Measurements from ENCODE around the gene TDG. TPM values are rescaled to one million over a fixed set of nuclear protein-coding genes. Genes with fewer than 3 reads are reported as not detected.

Gene TDG
- total RNA-seq, 1 donor from 2014 or later, result 43.6 TPM

GRCh38 chr12:103929784-103930033 lies 36.0 kb upstream of the TDG start:
- TF ChIP-seq, protein P1, sequence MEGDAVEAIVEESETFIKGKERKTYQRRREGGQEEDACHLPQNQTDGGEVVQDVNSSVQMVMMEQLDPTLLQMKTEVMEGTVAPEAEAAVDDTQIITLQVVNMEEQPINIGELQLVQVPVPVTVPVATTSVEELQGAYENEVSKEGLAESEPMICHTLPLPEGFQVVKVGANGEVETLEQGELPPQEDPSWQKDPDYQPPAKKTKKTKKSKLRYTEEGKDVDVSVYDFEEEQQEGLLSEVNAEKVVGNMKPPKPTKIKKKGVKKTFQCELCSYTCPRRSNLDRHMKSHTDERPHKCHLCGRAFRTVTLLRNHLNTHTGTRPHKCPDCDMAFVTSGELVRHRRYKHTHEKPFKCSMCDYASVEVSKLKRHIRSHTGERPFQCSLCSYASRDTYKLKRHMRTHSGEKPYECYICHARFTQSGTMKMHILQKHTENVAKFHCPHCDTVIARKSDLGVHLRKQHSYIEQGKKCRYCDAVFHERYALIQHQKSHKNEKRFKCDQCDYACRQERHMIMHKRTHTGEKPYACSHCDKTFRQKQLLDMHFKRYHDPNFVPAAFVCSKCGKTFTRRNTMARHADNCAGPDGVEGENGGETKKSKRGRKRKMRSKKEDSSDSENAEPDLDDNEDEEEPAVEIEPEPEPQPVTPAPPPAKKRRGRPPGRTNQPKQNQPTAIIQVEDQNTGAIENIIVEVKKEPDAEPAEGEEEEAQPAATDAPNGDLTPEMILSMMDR (conservative IDR thresholded peaks at IDR 0.05), result no peak
- peaks cover 3% of the 10 kb centered on the region for H3K27me3 Mint-ChIP-seq
- peak overlapping the region; percentile 94 for H3K4me3 Mint-ChIP-seq
- H3K27ac Mint-ChIP-seq, result peak overlapping the region; percentile 99
- no peak for DNase-seq (ENCODE audit: extremely low spot score, unreplicated experiment)
- peaks cover 20% of the 10 kb centered on the region for H3K4me1 Mint-ChIP-seq (ENCODE audit: unreplicated experiment)
- no peaks in the 10 kb centered on the region for H3K9me3 Mint-ChIP-seq
- peaks cover 26% of the 10 kb centered on the region for H3K36me3 Mint-ChIP-seq

DNA sequence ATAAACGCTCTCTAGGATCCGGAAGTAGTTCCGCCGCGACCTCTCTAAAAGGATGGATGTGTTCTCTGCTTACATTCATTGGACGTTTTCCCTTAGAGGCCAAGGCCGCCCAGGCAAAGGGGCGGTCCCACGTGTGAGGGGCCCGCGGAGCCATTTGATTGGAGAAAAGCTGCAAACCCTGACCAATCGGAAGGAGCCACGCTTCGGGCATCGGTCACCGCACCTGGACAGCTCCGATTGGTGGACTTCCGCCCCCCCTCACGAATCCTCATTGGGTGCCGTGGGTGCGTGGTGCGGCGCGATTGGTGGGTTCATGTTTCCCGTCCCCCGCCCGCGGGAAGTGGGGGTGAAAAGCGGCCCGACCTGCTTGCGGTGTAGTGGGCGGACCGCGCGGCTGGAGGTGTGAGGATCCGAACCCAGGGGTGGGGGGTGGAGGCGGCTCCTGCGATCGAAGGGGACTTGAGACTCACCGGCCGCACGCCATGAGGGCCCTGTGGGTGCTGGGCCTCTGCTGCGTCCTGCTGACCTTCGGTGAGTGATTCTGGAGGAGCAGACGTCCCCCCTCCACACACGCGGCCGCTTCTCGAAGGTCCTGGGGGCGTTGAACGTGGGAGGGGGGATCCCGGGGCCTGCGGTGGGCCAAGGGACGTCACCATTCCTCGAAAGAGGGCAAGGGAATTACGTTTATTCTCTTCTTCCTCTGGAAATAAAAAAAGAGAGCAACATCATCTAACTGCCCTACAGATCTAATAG lies 35.5 kb upstream of the TDG start, which contains the start of gene HSP90B1:
HSP90B1 (plus strand) TSS at position 377 of the 753 bp plus-strand sequence; CDS start at position 483, 106 bp downstream.
- peak; percentile 99 for DNase-seq (ENCODE audit: extremely low spot score, unreplicated experiment)
- Mint-ChIP-seq H3K27me3 (peaks cover 3% of the 10 kb centered on the region), H3K4me1 (ENCODE audit: unreplicated experiment) (peaks cover 24% of the 10 kb centered on the region), H3K4me3 (peak within 1 kb of the TSS; percentile 94), H3K9me3 (no peaks in the 10 kb centered on the region), H3K27ac (peak within 1 kb of the TSS; percentile 99), H3K36me3 (peaks cover 31% of the 10 kb centered on the region)
- TF ChIP-seq, protein P1 (conservative IDR thresholded peaks at IDR 0.05), result no peak

DNA sequence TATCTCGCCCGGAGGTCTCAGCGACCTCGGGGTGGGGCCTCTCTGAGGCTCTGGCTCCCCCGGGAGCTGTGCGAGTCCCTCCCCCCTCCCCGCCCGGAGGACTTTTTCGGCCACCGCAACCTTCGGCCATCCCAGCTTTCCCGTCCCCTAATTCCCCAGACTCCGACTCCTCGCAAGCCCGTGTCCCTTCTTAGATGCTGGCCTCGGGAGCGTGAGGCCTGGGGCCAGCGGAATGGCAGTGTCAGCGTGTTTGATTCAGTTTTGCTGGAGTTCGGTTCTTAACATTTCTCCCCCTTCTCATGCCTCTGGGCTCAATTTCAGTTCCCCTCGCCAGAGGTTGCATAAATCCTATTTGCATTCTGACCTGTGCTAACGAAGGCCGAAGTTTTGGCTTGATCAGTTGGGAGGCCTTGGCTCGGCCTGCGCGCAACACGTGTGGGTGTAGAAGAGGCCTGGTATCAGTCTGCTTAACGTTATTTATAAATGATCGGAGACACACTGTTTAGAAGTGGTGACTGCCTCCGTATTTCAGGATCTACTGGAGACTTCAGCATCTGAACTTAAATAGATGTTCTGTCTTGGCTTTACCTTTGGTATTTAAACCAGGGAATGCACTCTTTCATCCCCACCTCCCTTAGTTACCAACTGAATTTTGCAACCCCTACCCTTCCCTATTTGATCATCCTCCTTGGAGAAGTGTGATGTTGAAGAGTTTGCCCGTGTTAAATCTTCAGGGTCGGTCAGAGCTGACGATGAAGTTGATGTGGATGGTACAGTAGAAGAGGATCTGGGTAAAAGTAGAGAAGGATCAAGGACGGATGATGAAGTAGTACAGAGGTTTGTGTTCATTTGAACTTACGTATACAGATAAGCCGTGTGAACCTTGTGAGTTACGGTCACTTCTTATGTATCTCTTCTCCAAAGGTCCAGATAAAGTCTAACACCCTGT lies 34.6 kb upstream of the TDG start:
- Mint-ChIP-seq H3K4me1 (ENCODE audit: unreplicated experiment) (peaks cover 33% of the 10 kb centered on the region), H3K4me3 (peak overlapping the region; percentile 94), H3K9me3 (no peaks in the 10 kb centered on the region), H3K36me3 (peaks cover 39% of the 10 kb centered on the region), H3K27me3 (peaks cover 3% of the 10 kb centered on the region), H3K27ac (peak overlapping the region; percentile 99)
- DNase-seq (ENCODE audit: extremely low spot score, unreplicated experiment), result no peak
- TF ChIP-seq, protein P1 (conservative IDR thresholded peaks at IDR 0.05), result no peak

DNA sequence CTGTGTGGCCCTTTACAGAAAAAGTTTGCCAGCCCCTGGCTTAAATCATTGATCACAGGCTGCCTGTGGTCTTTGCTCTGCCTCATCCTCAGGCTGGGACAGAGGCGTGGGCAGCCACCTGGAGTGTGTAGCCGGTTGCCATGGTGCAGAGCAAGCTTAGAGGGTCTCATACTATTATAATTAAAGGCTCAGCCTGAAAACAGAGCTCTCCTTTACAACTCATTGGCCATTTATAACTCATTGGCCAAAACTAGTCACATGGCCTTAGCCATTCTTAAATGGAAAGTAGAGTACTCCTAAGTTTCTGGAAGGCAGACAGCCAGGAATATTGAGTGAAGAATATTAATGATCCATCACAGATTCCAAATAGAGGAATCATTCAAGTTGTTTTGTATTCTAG lies 32.4 kb upstream of the TDG start:
- H3K27me3 Mint-ChIP-seq, result peaks cover 3% of the 10 kb centered on the region
- no peak for DNase-seq (ENCODE audit: extremely low spot score, unreplicated experiment)
- no peaks in the 10 kb centered on the region for H3K9me3 Mint-ChIP-seq
- H3K4me1 Mint-ChIP-seq (ENCODE audit: unreplicated experiment), result peaks cover 34% of the 10 kb centered on the region
- H3K36me3 Mint-ChIP-seq, result peaks cover 48% of the 10 kb centered on the region
- no peak overlapping the region for H3K27ac Mint-ChIP-seq
- peak overlapping the region; percentile 94 for H3K4me3 Mint-ChIP-seq
- TF ChIP-seq, protein P1 (conservative IDR thresholded peaks at IDR 0.05), result no peak

DNA sequence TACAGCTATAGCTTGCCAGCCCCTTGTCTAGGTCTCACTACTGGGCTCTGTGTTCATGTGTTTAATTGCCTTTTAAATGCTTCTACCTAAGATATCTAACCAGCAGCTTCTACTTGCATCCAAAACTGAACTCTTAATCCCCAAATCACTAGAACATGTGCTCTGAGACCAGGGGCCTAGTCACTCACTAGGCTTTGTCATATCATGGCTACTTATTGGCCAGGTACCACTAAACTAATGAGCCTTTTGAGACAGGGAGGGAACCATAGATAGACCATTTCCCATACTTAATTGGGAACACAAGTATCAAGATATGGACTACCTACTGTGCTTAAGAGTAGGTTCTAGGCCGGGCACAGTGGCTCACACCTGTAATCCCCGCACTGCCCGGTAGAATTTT lies 29.0 kb upstream of the TDG start:
- H3K4me1 Mint-ChIP-seq (ENCODE audit: unreplicated experiment), result peaks cover 34% of the 10 kb centered on the region
- no peaks in the 10 kb centered on the region for H3K9me3 Mint-ChIP-seq
- TF ChIP-seq, protein P1 (conservative IDR thresholded peaks at IDR 0.05), result no peak
- no peak for DNase-seq (ENCODE audit: extremely low spot score, unreplicated experiment)
- H3K36me3 Mint-ChIP-seq, result peaks cover 62% of the 10 kb centered on the region
- no peak overlapping the region for H3K4me3 Mint-ChIP-seq
- peak overlapping the region; percentile 41 for H3K27ac Mint-ChIP-seq
- no peaks in the 10 kb centered on the region for H3K27me3 Mint-ChIP-seq

Data from type B pancreatic cell (in vitro differentiated cells).